NCI-H187 treated with DMSO at 0.1 percent for 48 hours (cell line): ENCODE measurements around the gene GNAT2.
A peak's percentile ranks its signal among the peaks of the same experiment; 100 is the strongest.

Experiments
- DNase-seq: peaks from one replicate; lab custom pipeline; 2025; lab: John Stamatoyannopoulos, UW

The GNAT2 gene

GRCh38 chr1:109641861-109642260 is 22.4 kb upstream of the GNAT2 start:
- no peak for DNase-seq

DNA sequence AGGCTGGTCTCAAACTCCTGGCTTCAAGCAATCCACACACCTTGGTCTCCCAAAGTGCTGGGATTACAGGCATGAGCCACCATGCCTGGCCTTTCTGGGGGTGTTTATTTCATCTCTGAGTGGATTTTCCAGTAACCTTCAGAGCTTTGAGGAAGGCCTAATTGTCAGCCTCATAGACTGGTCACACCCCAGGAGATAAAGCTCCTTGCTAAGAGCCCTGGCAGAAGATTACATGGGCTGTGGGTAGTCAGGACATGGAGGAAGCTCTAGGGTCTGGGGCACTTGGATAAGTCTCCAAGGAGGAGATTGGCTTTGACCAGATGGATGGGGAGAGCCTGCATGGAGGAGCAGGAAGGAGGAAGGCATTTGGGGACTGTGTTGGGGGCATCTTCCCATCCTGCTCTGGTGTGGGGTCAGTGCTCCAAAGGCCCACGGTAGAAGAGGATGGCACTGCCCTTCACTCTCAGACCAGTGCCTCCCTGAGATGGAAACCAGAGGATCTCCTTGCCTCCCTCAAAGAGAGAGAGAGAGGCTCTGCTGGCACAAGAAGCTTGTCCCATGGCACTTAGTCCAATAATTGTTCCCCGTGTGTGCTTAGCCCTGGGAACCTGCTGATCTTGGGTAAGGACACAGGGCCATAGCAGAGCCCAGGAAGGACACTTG is 21.8 kb upstream of the GNAT2 start:
- DNase-seq, result no peak

- no peak for DNase-seq
Observed at GRCh38 chr1:109640285-109640865, 21.0 kb upstream of the GNAT2 start.

GRCh38 chr1:109639841-109640184 is 20.4 kb upstream of the GNAT2 start:
- DNase-seq, result no peak

DNA sequence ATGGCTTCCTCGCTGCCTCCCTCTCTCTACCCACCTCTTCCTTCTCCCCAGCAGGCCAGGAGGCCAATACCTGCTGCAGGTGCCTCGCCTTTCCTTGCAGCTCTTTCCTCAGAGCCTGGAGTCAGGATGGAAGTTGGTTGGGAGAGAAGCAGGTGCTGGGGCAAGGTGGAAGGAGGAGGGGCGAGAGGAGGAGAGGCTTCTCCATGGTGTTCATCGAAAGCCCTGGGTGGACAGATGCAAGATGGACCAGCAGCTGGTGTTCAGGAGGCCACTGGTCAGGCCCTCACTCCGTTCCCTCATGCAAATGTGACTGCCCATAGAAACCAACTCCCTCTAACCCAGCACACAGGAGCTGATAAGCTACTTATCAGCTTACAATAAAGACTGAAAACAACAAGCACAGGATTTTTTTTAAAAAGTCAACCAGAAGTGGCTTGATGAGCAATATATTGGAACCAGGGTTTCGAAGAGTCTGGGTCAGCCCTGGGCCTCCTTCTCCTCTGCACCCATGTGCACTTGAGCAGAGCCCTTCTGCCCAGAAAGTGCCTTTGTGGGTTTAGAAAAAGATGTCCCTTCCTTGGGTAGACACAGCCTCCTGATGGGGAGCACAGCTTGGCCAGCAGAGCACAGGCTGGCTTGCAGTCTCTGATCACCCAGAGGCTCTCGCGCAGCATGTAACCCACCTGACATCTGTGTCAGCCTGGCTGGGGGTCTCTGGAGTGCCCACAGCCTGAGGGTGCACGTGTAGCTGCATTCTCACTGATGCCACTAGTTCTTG is 19.8 kb upstream of the GNAT2 start:
- DNase-seq, result no peak

DNA sequence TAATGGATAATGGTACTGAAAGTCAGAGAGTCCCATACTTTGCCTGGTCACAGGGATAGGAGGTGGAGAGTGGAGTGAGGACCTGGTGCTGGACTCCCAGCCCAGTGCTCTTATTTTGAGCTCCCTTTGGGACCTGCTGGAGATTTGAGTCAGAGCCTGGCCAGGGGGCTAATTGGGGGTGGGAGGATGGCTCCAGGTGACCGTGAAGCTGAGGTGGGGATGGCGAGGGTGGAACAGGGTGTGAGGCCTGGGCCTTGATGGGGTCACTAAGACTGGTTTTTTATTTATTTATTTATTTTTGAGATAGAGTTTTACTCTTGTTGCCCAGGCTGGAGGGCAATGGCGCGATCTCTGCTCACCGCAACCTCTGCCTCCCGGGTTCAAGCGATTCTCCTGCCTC is 18.0 kb upstream of the GNAT2 start:
- no peak for DNase-seq

DNA sequence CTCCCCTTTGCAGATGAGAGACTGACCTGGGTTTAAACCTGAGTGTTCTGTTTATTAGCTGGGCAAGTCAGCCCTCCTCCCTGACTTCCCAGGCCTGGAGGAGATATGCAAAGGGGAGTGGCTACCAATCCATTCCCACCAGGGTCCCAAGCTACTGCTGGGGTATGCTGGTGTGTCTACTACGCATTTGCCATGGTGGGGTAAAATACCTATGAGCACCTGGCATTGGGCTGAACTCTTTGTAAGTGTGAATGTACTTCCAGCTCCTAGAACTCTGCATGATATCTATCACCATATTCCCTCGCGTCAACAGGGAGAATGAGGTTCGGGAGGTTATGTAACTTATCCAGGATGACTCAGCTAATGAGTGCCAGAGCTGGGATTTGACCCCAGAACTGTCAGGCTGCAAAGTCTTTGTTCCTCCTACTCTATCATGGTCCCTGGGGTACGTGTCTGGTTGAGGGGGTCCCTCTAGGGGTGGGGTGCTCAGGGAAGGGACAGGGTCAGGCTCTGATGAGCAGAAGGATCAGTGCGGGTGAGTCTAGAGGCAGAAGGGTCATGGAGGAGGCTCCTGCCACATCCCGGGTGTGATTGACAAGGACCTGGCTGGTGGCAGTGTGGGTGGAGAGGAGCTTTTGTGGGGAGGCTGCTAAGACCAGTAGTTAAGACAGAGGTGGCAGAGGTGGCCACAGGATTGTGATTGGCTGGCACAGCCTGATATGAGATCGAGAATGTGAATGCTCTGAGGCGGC is 17.0 kb upstream of the GNAT2 start:
- no peak for DNase-seq

- DNase-seq, result no peak
Observed at GRCh38 chr1:109635862-109636200, 16.4 kb upstream of the GNAT2 start.

DNA sequence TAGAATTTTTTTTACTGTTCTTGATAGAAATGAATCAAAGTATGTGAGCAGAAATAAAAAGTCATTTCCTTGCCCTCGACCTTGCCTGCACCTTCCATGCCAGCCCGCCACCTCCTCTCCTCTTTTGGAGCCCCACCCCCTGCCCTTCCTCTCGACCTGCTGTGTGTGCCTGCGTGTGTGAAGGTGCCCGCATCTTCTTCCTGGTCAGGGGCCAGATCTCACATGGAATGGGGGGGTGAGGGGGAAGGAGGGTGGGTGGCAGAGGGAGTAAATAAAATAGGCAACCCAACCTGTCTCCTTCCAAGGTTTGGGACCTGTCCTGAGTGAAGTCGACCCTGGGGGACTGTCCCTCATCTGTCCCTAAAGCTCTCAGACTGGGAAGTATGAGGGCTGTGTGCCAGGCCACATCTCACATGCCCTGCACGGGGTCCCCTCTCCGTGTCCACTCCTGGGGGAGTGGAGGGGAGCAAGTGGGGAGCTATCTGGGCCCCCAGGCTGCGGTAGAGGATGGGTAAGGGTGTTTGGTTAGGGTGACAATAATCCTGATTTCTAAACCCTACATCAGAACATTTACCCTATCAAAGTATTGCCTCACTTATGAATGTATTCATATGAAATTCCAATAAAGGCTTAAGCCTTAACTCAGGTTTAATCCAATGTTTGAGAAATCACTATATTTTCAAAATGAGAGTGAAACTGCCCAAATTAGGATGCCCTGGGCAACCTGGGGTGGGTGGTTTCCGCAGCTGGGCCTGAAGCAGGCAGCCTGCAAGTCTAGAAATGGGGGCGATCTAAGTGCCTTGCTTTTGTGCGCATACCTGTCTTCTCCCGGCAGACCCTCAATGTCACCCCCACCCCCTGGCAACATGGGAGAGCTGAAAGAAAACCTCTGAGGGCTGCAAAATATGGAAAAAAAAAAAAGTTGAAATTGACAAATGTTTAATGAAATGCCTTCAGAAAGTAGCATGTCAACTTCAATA is 15.6 kb upstream of the GNAT2 start:
- no peak for DNase-seq

DNA sequence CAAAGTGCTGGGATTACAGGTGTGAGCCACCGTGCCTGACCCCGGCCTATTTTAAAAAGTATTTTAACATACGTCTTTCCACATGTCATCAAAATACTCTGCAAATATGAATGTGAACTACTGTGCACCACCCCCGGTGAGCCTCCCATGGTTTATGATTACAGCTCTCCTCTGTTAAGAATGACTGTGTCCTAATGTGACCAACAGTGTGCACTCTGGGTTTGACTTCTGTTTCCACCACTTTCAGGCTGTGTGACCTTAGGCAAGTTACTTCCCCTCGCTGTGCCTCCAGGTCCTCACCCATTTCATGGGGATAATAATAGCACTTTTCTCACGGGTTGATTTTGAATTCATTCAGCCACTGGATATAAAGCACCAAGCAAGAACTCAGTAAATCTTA is 14.9 kb upstream of the GNAT2 start:
- no peak for DNase-seq

DNA sequence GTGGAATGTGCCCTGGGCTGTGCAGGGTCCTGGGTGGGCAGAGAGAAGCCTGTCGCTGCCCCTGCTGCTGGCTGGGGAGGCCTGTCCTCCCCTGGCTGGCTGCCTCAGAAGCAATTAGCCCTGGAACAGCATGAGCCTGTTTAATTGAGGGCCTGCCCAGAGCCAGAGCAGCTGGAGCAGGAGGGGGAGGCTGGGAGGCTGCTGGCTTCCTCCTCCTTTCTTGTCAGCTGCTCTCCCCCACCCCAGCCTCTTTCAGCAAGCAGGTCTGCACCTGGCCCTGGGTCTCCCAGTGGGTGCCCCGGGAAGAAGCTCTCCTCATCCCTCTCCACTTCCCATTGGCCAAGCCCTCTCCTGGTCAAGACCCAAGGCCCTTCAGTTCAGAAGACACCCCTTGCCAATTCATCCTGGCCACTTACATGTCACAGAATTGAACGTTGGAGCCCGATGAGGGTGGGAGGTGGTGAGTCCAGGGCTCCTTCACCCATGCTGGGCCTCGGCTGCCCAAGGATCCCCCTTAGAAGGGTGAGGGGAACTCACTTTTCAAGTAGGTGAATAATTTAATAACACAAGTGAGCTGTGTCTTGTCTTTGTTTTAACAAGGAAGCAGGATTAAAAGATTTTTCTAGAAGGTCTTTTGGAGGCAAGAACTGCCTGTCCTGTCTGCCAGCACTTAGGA is 13.4 kb upstream of the GNAT2 start:
- DNase-seq, result peak; percentile 33

- no peak for DNase-seq
Observed at GRCh38 chr1:109631513-109632505, 12.4 kb upstream of the GNAT2 start.

DNA sequence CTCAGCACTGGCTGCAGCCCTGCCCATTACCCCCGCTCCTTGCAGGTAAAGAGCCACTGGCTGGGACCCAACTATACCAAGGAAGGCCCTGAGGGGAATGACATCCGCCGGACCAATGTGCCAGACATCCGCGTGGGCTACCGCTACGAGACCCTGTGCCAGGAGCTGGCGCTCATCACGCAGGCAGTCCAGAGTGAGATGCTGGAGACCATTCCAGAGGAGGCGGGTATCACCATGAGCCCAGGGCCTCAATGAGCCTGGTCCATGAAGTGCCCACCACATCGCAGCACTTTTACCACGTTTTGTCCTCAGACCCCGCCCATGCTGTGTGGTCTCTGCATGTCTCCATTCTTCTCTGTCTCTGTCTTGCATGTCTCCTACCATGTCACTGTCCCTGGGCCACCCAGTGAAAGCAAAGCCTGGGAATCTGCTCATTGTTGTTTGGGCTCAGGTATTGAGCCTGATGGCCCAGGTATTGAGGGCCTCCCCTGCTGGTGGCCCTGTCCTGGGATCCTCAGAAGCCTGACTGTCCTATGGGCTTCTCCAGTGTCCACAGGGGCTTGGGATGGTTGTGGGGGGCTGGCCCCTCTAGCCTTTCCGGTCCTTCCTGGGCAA is 11.6 kb upstream of the GNAT2 start:
- DNase-seq, result no peak

- DNase-seq, result no peak
Observed at GRCh38 chr1:109630081-109630897, 10.9 kb upstream of the GNAT2 start.

- no peak for DNase-seq
Observed at GRCh38 chr1:109629372-109630030, 10.1 kb upstream of the GNAT2 start.

DNA sequence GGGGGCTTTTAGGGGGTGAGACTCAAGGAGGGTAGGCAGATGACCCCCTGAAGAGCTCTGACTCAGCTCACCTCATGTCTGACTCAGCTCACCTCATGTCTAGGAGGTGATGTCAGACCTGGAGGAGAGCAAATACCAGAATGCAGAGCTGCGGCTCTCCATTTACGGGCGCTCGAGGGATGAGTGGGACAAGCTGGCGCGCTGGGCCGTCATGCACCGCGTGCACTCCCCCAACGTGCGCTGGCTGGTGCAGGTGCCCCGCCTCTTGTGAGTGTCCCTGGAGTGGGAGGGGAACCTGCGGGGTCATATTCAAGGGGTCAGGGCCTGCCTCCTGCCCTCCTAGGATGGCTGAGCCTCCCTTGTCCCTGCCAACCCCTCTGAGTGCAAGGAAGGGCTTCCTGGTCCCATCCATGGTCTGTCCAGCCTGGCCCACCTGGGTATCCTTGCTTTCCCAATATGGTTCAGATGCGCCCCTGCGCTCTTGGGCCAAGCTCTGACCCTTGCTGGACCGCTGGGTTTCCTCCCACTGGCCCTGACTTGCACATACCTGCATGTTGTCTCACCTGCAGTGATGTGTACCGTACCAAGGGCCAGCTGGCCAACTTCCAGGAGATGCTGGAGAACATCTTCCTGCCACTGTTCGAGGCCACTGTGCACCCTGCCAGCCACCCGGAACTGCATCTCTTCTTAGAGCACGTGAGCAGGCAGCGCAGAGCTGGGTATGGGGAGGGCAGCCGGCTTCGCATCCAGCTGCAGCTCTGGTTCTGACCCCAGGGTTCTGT is 9.3 kb upstream of the GNAT2 start:
- DNase-seq, result no peak
